Lower leg skin (tissue), 3 donors: Measurements from ENCODE around the gene TSPO.

Experiments
- POLR2A ChIP-seq, 2 donors: fragments of 450-650 bp; IDR thresholded peaks; one replicate each; pipeline ENCODE4 v1.6.1; 2016 to 2017; ENCODE audit warnings: antibody characterized with exemption in 2 of 2, mild to moderate bottlenecking in 1 of 2, moderate library complexity in 1 of 2
- TF ChIP-seq, protein P1 (sequence below), 3 donors: fragments of 450-650 bp; IDR thresholded peaks; one replicate each; pipeline ENCODE4 v1.5.1; 2016; ENCODE audit warnings: antibody characterized with exemption in 3 of 3, mild to moderate bottlenecking in 3 of 3, moderate library complexity in 2 of 3

DNA sequence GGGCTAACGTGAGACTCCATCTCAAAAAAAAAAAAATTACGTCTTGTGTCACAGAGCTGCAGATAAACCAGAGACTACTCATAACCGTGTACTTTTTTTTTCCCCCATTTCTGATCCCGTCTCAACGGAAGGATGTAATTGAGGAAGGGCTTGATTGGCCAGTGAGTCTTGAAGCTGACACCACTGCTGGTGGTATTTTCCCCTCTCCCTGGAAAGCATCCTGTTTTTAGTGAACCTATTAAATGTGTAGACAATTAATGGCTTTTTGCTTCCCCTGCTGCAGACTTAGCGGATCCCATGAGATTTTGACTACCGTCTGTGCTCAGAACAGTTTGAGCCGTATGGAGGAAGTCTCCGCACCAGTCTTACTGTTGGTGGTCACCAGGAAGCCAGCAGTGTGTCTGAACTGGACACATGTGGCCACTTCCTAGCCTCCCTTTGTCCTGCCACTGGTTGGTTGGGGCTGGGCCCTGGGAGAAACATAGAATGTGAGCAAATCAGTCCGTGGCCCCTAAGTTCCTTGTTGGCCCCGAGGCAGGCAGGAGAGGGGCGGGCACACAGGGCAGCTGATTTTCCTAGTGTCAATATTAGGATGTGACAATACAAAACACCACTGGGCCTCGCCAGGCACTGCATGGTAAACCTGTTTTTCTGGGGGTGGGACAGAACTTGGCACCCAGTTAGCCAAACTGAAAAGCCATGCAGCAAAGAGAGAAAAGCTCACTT, 37.7 kb upstream of the TSPO start:
- TF ChIP-seq, protein P1, sequence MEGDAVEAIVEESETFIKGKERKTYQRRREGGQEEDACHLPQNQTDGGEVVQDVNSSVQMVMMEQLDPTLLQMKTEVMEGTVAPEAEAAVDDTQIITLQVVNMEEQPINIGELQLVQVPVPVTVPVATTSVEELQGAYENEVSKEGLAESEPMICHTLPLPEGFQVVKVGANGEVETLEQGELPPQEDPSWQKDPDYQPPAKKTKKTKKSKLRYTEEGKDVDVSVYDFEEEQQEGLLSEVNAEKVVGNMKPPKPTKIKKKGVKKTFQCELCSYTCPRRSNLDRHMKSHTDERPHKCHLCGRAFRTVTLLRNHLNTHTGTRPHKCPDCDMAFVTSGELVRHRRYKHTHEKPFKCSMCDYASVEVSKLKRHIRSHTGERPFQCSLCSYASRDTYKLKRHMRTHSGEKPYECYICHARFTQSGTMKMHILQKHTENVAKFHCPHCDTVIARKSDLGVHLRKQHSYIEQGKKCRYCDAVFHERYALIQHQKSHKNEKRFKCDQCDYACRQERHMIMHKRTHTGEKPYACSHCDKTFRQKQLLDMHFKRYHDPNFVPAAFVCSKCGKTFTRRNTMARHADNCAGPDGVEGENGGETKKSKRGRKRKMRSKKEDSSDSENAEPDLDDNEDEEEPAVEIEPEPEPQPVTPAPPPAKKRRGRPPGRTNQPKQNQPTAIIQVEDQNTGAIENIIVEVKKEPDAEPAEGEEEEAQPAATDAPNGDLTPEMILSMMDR (IDR thresholded peaks at IDR 0.05): no peak
- TF ChIP-seq POLR2A (IDR thresholded peaks at IDR 0.05): no peak
